Stimulated activated CD4-positive, alpha-beta T cell treated with anti-CD3 and anti-CD28 coated beads, Interleukin-1b, Interleukin-23, amount 100 ng/mL, for 1 hour (primary cell): ENCODE data around the gene AGO1.
"Not testable (repeated sequence)": the region's sequence is repeated elsewhere in the genome, so short reads cannot be mapped to it uniquely, and the experiment has no call there.

ENCODE experiments used
- DNase-seq, 2 donors: peaks; one replicate each; pipeline ENCODE4 v3.0.0-alpha.2; 2020; ENCODE audit warnings: low read depth in 2 of 2

AGO1 gene

DNA sequence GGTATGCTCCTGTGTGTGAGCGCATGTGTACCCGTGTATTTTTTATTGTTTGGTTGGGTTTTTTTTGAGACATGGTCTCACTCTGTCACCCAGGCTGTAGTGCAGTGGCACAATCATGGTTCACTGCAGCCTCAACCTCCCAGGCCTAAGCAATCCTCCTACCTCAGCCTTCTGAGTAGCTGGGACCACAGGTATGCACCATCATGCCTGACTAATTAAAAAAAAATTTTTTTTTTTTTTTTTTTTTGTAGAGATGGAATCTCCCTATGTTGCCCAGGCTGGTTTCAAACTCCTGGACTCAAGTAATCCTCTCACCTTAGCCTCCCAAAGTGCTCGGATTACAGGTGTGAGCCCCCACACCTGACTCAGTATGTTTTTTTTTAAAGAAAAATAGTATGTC lies 89.6 kb downstream of the AGO1 start:
- not testable (repeated sequence) for DNase-seq

DNA sequence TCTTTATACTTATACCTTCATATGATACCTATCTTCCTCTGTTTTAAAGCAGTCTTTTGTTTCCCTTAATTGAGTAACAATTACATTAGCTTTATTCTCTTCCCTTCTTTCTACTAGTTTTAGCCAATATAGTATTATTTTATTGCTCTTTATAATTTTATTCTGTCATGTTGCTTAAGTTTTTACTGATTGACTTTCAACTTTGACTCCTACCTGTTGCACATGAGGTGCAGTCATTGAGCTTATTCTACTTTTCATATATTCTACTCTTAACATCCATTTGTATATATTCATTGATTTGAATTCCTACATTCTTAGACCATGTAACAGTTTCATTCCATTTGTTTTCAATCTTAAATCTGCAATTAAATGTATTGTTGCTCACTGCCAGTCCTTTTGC lies 97.1 kb downstream of the AGO1 start:
- no peak for DNase-seq
